HG03558 (cell line): Measurements from ENCODE around the gene ASS1.

Experiments used
- ATAC-seq: cut with Tn5 transposase; IDR thresholded peaks from one replicate; pipeline ENCODE4 v1.9.1; 2021; ENCODE audit warnings: moderate number of reproducible peaks; ENCODE audit not compliant: unreplicated experiment; ENCODE audit errors: extremely low read depth

The ASS1 gene

GRCh38 chr9:130526193-130526853 lies 81.6 kb downstream of the ASS1 start:
- no peak for ATAC-seq

GRCh38 chr9:130526854-130527650 lies 82.3 kb downstream of the ASS1 start:
- no peak for ATAC-seq

- ATAC-seq: no peak
Measured at GRCh38 chr9:130527651-130528310, 83.0 kb downstream of the ASS1 start.

- ATAC-seq: no peak
Measured at GRCh38 chr9:130528674-130529073, 83.9 kb downstream of the ASS1 start.

GRCh38 chr9:130530938-130531337 lies 86.2 kb downstream of the ASS1 start:
- ATAC-seq: no peak

GRCh38 chr9:130531670-130532069 lies 86.9 kb downstream of the ASS1 start:
- no peak for ATAC-seq

- no peak for ATAC-seq
Measured at GRCh38 chr9:130532426-130533080, 87.8 kb downstream of the ASS1 start.

GRCh38 chr9:130535818-130536521 lies 91.2 kb downstream of the ASS1 start:
- no peak for ATAC-seq

GRCh38 chr9:130536701-130537107 lies 91.9 kb downstream of the ASS1 start:
- ATAC-seq: no peak

- ATAC-seq: no peak
Measured at GRCh38 chr9:130537346-130538050, 92.7 kb downstream of the ASS1 start.

GRCh38 chr9:130539420-130540223 lies 94.9 kb downstream of the ASS1 start:
- no peak for ATAC-seq

- ATAC-seq: no peak
Measured at GRCh38 chr9:130541533-130541932, 96.8 kb downstream of the ASS1 start.

- no peak for ATAC-seq
Measured at GRCh38 chr9:130542038-130542437, 97.3 kb downstream of the ASS1 start.

GRCh38 chr9:130542457-130543228 lies 97.9 kb downstream of the ASS1 start:
- no peak for ATAC-seq

- no peak for ATAC-seq
Measured at GRCh38 chr9:130543368-130543767, 98.6 kb downstream of the ASS1 start.

- ATAC-seq: no peak
Measured at GRCh38 chr9:130543859-130544258, 99.1 kb downstream of the ASS1 start.

GRCh38 chr9:130544364-130544763 lies 99.6 kb downstream of the ASS1 start:
- no peak for ATAC-seq

- ATAC-seq: no peak
Measured at GRCh38 chr9:130548103-130548502, 103.3 kb downstream of the ASS1 start.
